ENCODE measurements around the gene INSRR. TPM values are rescaled to one million over a fixed set of nuclear protein-coding genes. Genes with fewer than 3 reads are reported as not detected.

Gene INSRR
- total RNA-seq, 4 donors from 2014 or later = not detected

DNA sequence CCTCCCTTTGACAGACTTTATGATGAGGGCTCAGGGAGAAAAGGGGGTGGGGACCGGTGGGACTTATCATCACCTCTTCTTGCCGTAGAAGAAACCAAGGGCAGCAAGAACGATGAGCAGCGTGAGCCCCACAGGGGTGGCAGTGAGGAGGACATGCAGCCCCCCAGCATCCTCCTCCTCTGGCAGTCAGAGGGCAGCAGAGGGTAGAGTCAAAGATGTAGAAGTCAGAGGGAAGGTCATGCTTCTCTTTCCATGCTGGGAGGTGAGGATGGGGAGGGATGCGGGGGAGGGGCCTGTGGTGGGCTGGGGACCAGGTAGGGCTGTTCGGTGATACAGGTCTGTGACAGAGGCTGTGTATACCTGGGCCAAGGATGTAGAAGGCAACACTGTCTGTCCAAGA, 14.8 kb downstream of the INSRR start:
- TF ChIP-seq, protein P1, sequence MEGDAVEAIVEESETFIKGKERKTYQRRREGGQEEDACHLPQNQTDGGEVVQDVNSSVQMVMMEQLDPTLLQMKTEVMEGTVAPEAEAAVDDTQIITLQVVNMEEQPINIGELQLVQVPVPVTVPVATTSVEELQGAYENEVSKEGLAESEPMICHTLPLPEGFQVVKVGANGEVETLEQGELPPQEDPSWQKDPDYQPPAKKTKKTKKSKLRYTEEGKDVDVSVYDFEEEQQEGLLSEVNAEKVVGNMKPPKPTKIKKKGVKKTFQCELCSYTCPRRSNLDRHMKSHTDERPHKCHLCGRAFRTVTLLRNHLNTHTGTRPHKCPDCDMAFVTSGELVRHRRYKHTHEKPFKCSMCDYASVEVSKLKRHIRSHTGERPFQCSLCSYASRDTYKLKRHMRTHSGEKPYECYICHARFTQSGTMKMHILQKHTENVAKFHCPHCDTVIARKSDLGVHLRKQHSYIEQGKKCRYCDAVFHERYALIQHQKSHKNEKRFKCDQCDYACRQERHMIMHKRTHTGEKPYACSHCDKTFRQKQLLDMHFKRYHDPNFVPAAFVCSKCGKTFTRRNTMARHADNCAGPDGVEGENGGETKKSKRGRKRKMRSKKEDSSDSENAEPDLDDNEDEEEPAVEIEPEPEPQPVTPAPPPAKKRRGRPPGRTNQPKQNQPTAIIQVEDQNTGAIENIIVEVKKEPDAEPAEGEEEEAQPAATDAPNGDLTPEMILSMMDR (IDR thresholded peaks at IDR 0.05; ENCODE audit: low read depth) = no peak

DNA sequence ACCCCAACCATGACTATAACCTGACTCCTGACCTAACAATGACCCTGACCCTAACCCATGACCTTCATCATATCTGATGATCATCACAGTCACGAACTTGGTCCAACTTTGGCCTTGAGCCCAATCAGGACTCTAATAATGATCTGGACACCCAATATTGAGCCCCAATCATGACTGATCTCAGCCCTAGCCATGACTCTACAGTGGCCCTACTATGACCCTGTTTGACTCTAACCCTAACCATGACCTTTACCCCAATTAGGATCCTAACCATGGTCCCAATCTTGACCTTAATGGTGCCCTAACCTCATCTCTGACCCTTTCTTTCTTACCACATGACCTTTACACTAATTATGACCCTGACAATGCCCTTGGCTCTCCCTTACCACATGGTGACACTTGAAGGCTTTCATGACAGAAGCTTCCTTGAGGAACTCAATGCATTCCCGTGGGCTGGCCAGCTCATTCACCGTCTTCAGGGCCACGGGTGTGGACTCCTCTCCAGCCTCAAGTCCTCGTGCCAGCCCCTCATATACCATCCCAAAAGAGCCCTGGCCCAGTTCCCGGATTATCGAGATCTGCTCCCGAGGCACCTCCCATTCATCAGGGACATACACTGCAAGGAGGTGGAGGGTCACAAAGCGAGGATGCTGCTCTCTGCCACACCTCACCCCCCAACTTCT, 16.2 kb downstream of the INSRR start:
- TF ChIP-seq, protein P1 (IDR thresholded peaks at IDR 0.05; ENCODE audit: low read depth) = no peak

GRCh38 chr1:156841295-156841855, 17.5 kb downstream of the INSRR start:
- TF ChIP-seq, protein P1 (IDR thresholded peaks at IDR 0.05; ENCODE audit: low read depth) = no peak

DNA sequence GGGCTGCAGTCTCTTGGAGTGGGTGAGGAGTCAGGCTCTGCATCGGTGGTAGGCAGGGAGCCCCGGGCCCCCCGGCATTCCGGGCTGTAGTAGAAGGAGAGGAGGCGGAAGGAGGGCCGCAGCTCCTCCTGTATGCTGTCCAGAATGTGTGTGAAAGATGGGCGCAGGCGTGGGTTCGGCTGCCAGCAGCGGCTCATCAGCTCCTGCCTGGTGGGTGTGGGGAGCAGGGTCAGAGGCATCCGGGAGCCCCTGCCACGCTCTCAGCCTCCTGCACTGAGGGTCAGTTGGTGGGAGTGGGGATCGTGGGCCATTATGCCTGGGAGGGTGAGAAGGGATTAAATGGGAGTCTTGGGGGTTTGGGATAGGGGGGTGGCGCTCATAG, 18.0 kb downstream of the INSRR start:
- TF ChIP-seq, protein P1 (IDR thresholded peaks at IDR 0.05; ENCODE audit: low read depth) = no peak

- TF ChIP-seq, protein P1 (IDR thresholded peaks at IDR 0.05; ENCODE audit: low read depth) = no peak
Observed at GRCh38 chr1:156840186-156840897, 18.6 kb downstream of the INSRR start.

- TF ChIP-seq, protein P1 (IDR thresholded peaks at IDR 0.05; ENCODE audit: low read depth) = no peak
Observed at GRCh38 chr1:156839426-156840109, 19.3 kb downstream of the INSRR start.

DNA sequence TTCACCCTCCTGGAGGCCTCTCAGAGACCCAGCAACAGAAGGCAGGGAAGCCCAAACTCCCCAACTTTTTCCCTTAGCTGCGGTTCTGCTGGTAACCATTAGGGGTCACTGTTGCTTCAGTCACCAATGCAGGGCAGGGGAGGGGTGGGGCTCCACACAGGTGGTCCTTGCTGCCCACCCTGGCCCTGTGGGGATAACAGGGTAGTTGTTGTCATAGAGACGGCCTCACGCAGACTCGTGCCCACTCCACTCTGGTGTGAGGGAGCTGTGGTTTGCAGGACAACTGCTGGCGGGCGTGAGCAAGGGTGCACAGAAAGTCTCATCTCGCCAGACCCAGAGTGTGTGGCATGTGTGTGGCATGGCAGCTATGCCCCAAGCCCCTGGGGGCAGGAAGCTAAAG, 19.9 kb downstream of the INSRR start:
- TF ChIP-seq, protein P1 (IDR thresholded peaks at IDR 0.05; ENCODE audit: low read depth) = no peak

All from subcutaneous adipose tissue (tissue), 4 donors.